Mammary epithelial cell (primary cell): Measurements from ENCODE around the gene WDR64.

Experiments used
- CTCF ChIP-seq, 2 donors: IDR thresholded peaks in 1 of 2; conservative IDR thresholded peaks in 1 of 2; 2 replicates each; pipeline ENCODE4 v1.5.1; 2011 to 2012; ENCODE audit warnings: inconsistent platforms in 2 of 2, low read length in 2 of 2, mild to moderate bottlenecking in 2 of 2, control low read depth in 1 of 2, low read depth in 1 of 2; ENCODE audit not compliant: insufficient read depth in 1 of 2; ENCODE audit errors: extremely low read depth in 1 of 2
- EZH2 ChIP-seq: IDR thresholded peaks from 2 replicates; pipeline ENCODE4 v1.6.1; 2012; ENCODE audit warnings: low read length, inconsistent platforms, borderline replicate concordance

- no peak for TF ChIP-seq CTCF (conservative IDR thresholded peaks at IDR 0.05 in 1 of 2, IDR thresholded peaks at IDR 0.05 in 1 of 2; ENCODE audit: extremely low read depth in 1 of 2, insufficient read depth in 1 of 2, low read depth in 1 of 2, low read length in 2 of 2)
- no peak for TF ChIP-seq EZH2
These were observed 16.4 kb upstream of the WDR64 start for GRCh38 chr1:241635556-241636152.
